Heart left ventricle (tissue), 13 donors: ENCODE data around the gene DDX11.

Experiments used
- POLR2A ChIP-seq, 2 donors: fragments of 450-650 bp; IDR thresholded peaks; one replicate each; pipeline ENCODE4 v1.6.1; 2017; ENCODE audit warnings: antibody characterized with exemption in 2 of 2, mild to moderate bottlenecking in 2 of 2, moderate library complexity in 2 of 2
- TF ChIP-seq, protein P1 (sequence below), 12 donors: fragments of 200-600 bp; sonication (generic) in 4 of 12; IDR thresholded peaks; one replicate each; pipeline versions ENCODE4 v1.5.0 to v1.8.0; 2018 to 2022; ENCODE audit warnings: antibody characterized with exemption in 12 of 12, mild to moderate bottlenecking in 5 of 12
- donor health status: ischemic (EF 13 %, LVEDD 7.1; RV severe dilation, severe dysfunction).
- donor health status: DM: no; HTN: yes; CAD: no.
- donor health status: DM: no; HTN: no; CAD: no.
- donor health status: ischemic (EF 25% LVEDD 6.9; RV normal size, moderate dysfunction).
- donor health status: ischemic (EF 25% LVEDD 5.7; RV mildly dilated, moderate dysfunction).
- donor health status: ischemic (EF 35%, LVEDD 5.7; RV mildly dilated, moderate dysfunction).
- donor health status: nonischemic (EF 11% LVEDD 7.7; RV severe dilation, severe dysfunction).
- donor health status: DM: yes; HTN: yes; CAD: no.
- donor health status: PGD.
- donor health status: ischemic (EF 29% LVEDD 5.4; RV normal size, mild dysfunction).
- donor health status: nonischemic (EF 23%, LVEDD 6.1; RV moderate dilation, normal function).

- TF ChIP-seq, protein P1, sequence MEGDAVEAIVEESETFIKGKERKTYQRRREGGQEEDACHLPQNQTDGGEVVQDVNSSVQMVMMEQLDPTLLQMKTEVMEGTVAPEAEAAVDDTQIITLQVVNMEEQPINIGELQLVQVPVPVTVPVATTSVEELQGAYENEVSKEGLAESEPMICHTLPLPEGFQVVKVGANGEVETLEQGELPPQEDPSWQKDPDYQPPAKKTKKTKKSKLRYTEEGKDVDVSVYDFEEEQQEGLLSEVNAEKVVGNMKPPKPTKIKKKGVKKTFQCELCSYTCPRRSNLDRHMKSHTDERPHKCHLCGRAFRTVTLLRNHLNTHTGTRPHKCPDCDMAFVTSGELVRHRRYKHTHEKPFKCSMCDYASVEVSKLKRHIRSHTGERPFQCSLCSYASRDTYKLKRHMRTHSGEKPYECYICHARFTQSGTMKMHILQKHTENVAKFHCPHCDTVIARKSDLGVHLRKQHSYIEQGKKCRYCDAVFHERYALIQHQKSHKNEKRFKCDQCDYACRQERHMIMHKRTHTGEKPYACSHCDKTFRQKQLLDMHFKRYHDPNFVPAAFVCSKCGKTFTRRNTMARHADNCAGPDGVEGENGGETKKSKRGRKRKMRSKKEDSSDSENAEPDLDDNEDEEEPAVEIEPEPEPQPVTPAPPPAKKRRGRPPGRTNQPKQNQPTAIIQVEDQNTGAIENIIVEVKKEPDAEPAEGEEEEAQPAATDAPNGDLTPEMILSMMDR (IDR thresholded peaks at IDR 0.05): no peak
- TF ChIP-seq POLR2A (IDR thresholded peaks at IDR 0.05): no peak
Measured at GRCh38 chr12:31029916-31030562, 43.6 kb upstream of the DDX11 start.
